HG02852 (cell line): ENCODE measurements around the gene DTNBP1.
"Not testable (repeated sequence)": the region's sequence is repeated elsewhere in the genome, so short reads cannot be mapped to it uniquely, and the experiment has no call there.

Experiments
- ATAC-seq: cut with Tn5 transposase; IDR thresholded peaks from one replicate; pipeline ENCODE4 v1.9.1; 2021; ENCODE audit warnings: mild to moderate bottlenecking, moderate library complexity; ENCODE audit not compliant: unreplicated experiment

DTNBP1 gene

GRCh38 chr6:15562977-15563376 lies 99.9 kb downstream of the DTNBP1 start:
- ATAC-seq = no peak

GRCh38 chr6:15561447-15562199 lies 101.2 kb downstream of the DTNBP1 start:
- ATAC-seq = no peak

- no peak for ATAC-seq
Observed at GRCh38 chr6:15560713-15561112, 102.1 kb downstream of the DTNBP1 start.

- no peak for ATAC-seq
Observed at GRCh38 chr6:15557174-15557573, 105.7 kb downstream of the DTNBP1 start.

- ATAC-seq = no peak
Observed at GRCh38 chr6:15556711-15557110, 106.1 kb downstream of the DTNBP1 start.

- no peak for ATAC-seq
Observed at GRCh38 chr6:15555101-15556038, 107.5 kb downstream of the DTNBP1 start.

- ATAC-seq = no peak
Observed at GRCh38 chr6:15554728-15555100, 108.1 kb downstream of the DTNBP1 start.

- ATAC-seq = no peak
Observed at GRCh38 chr6:15553736-15554294, 109.0 kb downstream of the DTNBP1 start.

- ATAC-seq = no peak
Observed at GRCh38 chr6:15553031-15553430, 109.8 kb downstream of the DTNBP1 start.

- ATAC-seq = no peak
Observed at GRCh38 chr6:15551798-15552197, 111.0 kb downstream of the DTNBP1 start.

GRCh38 chr6:15551262-15551661 lies 111.6 kb downstream of the DTNBP1 start:
- ATAC-seq = no peak

GRCh38 chr6:15550546-15551123 lies 112.2 kb downstream of the DTNBP1 start:
- ATAC-seq = no peak

GRCh38 chr6:15549371-15549770 lies 113.5 kb downstream of the DTNBP1 start:
- no peak for ATAC-seq

GRCh38 chr6:15547400-15547799 lies 115.4 kb downstream of the DTNBP1 start:
- no peak for ATAC-seq

GRCh38 chr6:15546591-15546990 lies 116.2 kb downstream of the DTNBP1 start:
- no peak for ATAC-seq

- no peak for ATAC-seq
Observed at GRCh38 chr6:15544321-15544900, 118.4 kb downstream of the DTNBP1 start.

- ATAC-seq = not testable (repeated sequence)
Observed at GRCh38 chr6:15543332-15543917, 119.4 kb downstream of the DTNBP1 start.

GRCh38 chr6:15539722-15540270 lies 123.0 kb downstream of the DTNBP1 start:
- no peak for ATAC-seq

- ATAC-seq = no peak
Observed at GRCh38 chr6:15538766-15539495, 123.9 kb downstream of the DTNBP1 start.

GRCh38 chr6:15538106-15538505 lies 124.7 kb downstream of the DTNBP1 start:
- no peak for ATAC-seq
